Trophoblast cell (in vitro differentiated cells and primary cell): ENCODE results near the gene MTMR2.
"Not testable (repeated sequence)": the region's sequence is repeated elsewhere in the genome, so short reads cannot be mapped to it uniquely, and the experiment has no call there.

Experiments used
- DNase-seq, 2 donors: peaks; one replicate each; pipeline ENCODE4 v3.0.0-alpha.2; 2016
- H2AFZ ChIP-seq: 2 replicates; pipeline ENCODE4 v1.6.1; 2013; ENCODE audit warnings: low read length, moderate library complexity, mild to moderate bottlenecking; ENCODE audit not compliant: insufficient read depth, poor library complexity
- H2AK5ac ChIP-seq: 2 replicates; pipeline ENCODE4 v1.6.1; 2013; ENCODE audit warnings: mild to moderate bottlenecking, low read length
- H2BK120ac ChIP-seq: 2 replicates; pipeline ENCODE4 v1.6.1; 2013; ENCODE audit warnings: low read length, mild to moderate bottlenecking, moderate library complexity; ENCODE audit not compliant: insufficient read depth, poor library complexity
- H2BK12ac ChIP-seq: 2 replicates; pipeline ENCODE4 v1.6.1; 2013; ENCODE audit warnings: mild to moderate bottlenecking, low read length, moderate library complexity
- H2BK5ac ChIP-seq: 2 replicates; pipeline ENCODE4 v1.6.1; 2013; ENCODE audit warnings: low read length, low read depth, moderate library complexity, mild to moderate bottlenecking; ENCODE audit not compliant: poor library complexity
- H3K14ac ChIP-seq: 2 replicates; pipeline ENCODE4 v1.6.1; 2013; ENCODE audit warnings: mild to moderate bottlenecking, low read length
- H3K18ac ChIP-seq: 2 replicates; pipeline ENCODE4 v1.6.1; 2013; ENCODE audit warnings: mild to moderate bottlenecking, low read length
- H3K23ac ChIP-seq: 2 replicates; pipeline ENCODE4 v1.6.1; 2013; ENCODE audit warnings: low read length
- H3K27ac ChIP-seq: 2 replicates; pipeline ENCODE4 v1.5.1; 2013; ENCODE audit warnings: low read depth, mild to moderate bottlenecking, inconsistent platforms, low read length, moderate library complexity
- H3K27me3 ChIP-seq: 2 replicates; pipeline ENCODE4 v1.6.1; 2013; ENCODE audit warnings: inconsistent platforms, mild to moderate bottlenecking, low read length, moderate library complexity; ENCODE audit not compliant: insufficient read depth
- H3K36me3 ChIP-seq, 2 experiments: 1 replicate in 1 of 2; 2 replicates in 1 of 2; pipeline ENCODE4 v1.6.1; 2013; ENCODE audit warnings: low read length in 2 of 2, mild to moderate bottlenecking in 2 of 2, moderate library complexity in 1 of 2; ENCODE audit not compliant: insufficient read depth in 2 of 2, control insufficient read depth in 1 of 2
- H3K4ac ChIP-seq: 2 replicates; pipeline ENCODE4 v1.6.1; 2013; ENCODE audit warnings: low read depth, mild to moderate bottlenecking, low read length, moderate library complexity
- H3K4me1 ChIP-seq, 2 experiments: 1 replicate in 1 of 2; 2 replicates in 1 of 2; pipeline ENCODE4 v1.6.1; 2013; ENCODE audit warnings: low read length in 2 of 2, mild to moderate bottlenecking in 2 of 2, moderate library complexity in 1 of 2; ENCODE audit not compliant: insufficient read depth in 2 of 2, control insufficient read depth in 1 of 2
- H3K4me2 ChIP-seq: 2 replicates; pipeline ENCODE4 v1.6.1; 2013; ENCODE audit warnings: inconsistent platforms, mild to moderate bottlenecking, low read length, moderate library complexity
- H3K4me3 ChIP-seq: 2 replicates; pipeline ENCODE4 v1.5.1; 2013; ENCODE audit warnings: mild to moderate bottlenecking, low read depth, low read length, inconsistent platforms
- H3K79me1 ChIP-seq: one replicate; pipeline ENCODE4 v1.6.1; 2013; ENCODE audit warnings: low read length
- H3K79me2 ChIP-seq: 2 replicates; pipeline ENCODE4 v1.6.1; 2013; ENCODE audit warnings: low read length, mild to moderate bottlenecking; ENCODE audit not compliant: control insufficient read depth, insufficient read depth, poor library complexity
- H3K9ac ChIP-seq: 2 replicates; pipeline ENCODE4 v1.6.1; 2013; ENCODE audit warnings: mild to moderate bottlenecking, low read length
- H3K9me3 ChIP-seq: 2 replicates; pipeline ENCODE4 v1.6.1; 2013; ENCODE audit warnings: low read depth, mild to moderate bottlenecking, control low read depth, inconsistent platforms, low read length; ENCODE audit not compliant: insufficient read depth
- H4K12ac ChIP-seq: 2 replicates; pipeline ENCODE4 v1.6.1; 2013; ENCODE audit warnings: low read depth, mild to moderate bottlenecking, low read length, moderate library complexity
- H4K8ac ChIP-seq: 2 replicates; pipeline ENCODE4 v1.6.1; 2013; ENCODE audit warnings: low read depth, mild to moderate bottlenecking, low read length, moderate library complexity
- H4K91ac ChIP-seq: one replicate; pipeline ENCODE4 v1.6.1; 2013; ENCODE audit warnings: low read depth, mild to moderate bottlenecking, low read length, moderate library complexity
- WGBS: extraction: QIAGEN DNeasy Blood & Tissue Kit; methylation state at CpG from one replicate; pipeline ENCODE4 v1.1.7; 2013; ENCODE audit warnings: missing lambda C conversion rate; ENCODE audit not compliant: insufficient read length, insufficient coverage; ENCODE audit errors: extremely low coverage; 5-methylcytosine and 5-hydroxymethylcytosine counted together

The MTMR2 gene

DNA sequence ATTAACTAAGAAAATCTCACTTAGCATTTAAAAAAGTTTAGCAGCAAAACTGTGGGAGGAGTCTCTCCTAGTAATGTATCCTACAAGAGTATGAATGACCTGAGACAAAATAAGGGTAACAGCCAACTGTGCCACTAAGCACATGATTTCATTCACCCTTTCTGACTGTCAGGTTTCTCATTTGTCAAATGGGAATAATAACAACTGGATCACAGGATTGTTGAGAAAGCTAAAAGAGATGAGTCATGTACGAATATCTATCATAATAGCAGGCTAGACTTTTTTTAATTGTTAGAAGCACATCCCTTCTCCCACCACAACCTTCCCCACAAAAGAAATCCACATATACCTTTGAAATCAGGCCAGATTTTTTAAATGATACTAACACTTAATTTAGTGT is 39.5 kb downstream of the MTMR2 start:
- H3K4me1 ChIP-seq = no peaks in the 10 kb centered on the region
- no peaks in the 10 kb centered on the region for H3K79me2 ChIP-seq
- H3K36me3 ChIP-seq = peaks cover 0 to 3% of the 10 kb centered on the region in 2 experiments
- H3K4me3 ChIP-seq = no peak overlapping the region
- no peak overlapping the region for H2BK12ac ChIP-seq
- H2AK5ac ChIP-seq = no peak overlapping the region
- no CpG with 5 or more reads among the region's 1 CpG for WGBS
- no peak overlapping the region for H2BK120ac ChIP-seq
- no peak overlapping the region for H2AFZ ChIP-seq
- no peak overlapping the region for H3K9ac ChIP-seq
- no peak overlapping the region for H3K4me2 ChIP-seq
- no peak for DNase-seq
- no peak overlapping the region for H4K91ac ChIP-seq
- H3K27ac ChIP-seq = no peak overlapping the region
- no peaks in the 10 kb centered on the region for H3K79me1 ChIP-seq
- H3K9me3 ChIP-seq = no peaks in the 10 kb centered on the region
- H4K12ac ChIP-seq = no peak overlapping the region
- no peak overlapping the region for H3K4ac ChIP-seq
- no peak overlapping the region for H4K8ac ChIP-seq
- no peaks in the 10 kb centered on the region for H3K27me3 ChIP-seq
- H2BK5ac ChIP-seq = no peak overlapping the region
- no peak overlapping the region for H3K14ac ChIP-seq
- H3K18ac ChIP-seq = no peak overlapping the region
- no peak overlapping the region for H3K23ac ChIP-seq

DNA sequence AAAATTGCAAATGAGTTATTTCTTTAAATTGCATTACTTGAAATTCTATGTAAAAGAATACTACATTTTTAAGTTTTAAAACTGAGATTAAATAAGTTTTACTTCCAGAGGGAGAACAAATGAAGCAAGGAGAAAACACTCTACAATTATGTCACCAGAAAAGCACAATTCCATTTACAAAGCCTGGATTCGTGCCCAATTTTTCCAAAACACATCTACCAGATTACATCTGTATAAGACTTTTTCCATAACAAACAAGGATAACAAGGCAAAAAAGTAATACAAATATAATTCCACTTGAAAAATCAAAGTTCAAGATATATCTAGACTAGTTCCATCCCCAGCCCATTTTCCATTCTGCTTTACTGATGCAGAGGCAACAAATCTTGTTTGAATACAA is 40.5 kb downstream of the MTMR2 start:
- Histone ChIP-seq H2AK5ac (no peak overlapping the region), H2AFZ (no peak overlapping the region), H2BK5ac (no peak overlapping the region), H4K8ac (no peak overlapping the region), H3K27me3 (no peaks in the 10 kb centered on the region), H3K18ac (no peak overlapping the region), H4K91ac (no peak overlapping the region), H3K4me2 (no peak overlapping the region), H3K27ac (no peak overlapping the region), H3K79me2 (no peaks in the 10 kb centered on the region), H3K9me3 (no peaks in the 10 kb centered on the region), H3K14ac (no peak overlapping the region), H3K4me3 (no peak overlapping the region), H3K36me3 (peaks cover 0 to 3% of the 10 kb centered on the region in 2 experiments), H2BK12ac (no peak overlapping the region), H3K79me1 (no peaks in the 10 kb centered on the region), H3K9ac (no peak overlapping the region), H3K23ac (no peak overlapping the region), H3K4ac (no peak overlapping the region), H4K12ac (no peak overlapping the region), H3K4me1 (no peaks in the 10 kb centered on the region), H2BK120ac (no peak overlapping the region)
- DNase-seq = no peak
- no CpG with 5 or more reads among the region's 1 CpG for WGBS

DNA sequence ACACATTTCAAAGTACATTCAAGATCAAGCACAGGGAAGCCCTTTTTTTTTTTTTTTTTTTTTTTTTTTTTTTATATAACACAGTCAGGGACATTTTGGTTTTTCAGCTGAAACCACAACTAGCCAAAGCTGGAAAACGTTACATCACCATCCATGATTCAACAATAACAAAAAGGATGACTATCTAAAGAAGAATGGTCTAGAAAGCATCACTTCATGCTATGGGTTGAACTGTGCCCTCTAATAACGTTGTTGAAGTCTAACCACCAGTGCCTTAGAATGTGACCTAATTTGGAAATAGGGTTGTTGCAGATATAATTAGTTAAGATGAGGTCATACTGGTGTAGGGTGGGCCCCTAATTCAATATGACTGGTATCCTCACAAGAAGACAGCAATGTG is 46.6 kb downstream of the MTMR2 start:
- Histone ChIP-seq H3K4ac (no peak overlapping the region), H3K4me1 (no peaks in the 10 kb centered on the region), H3K4me3 (no peak overlapping the region), H2BK12ac (no peak overlapping the region), H4K91ac (no peak overlapping the region), H3K9me3 (no peaks in the 10 kb centered on the region), H2AFZ (no peak overlapping the region), H3K79me2 (no peaks in the 10 kb centered on the region), H2AK5ac (no peak overlapping the region), H3K4me2 (no peak overlapping the region), H4K12ac (no peak overlapping the region), H2BK120ac (no peak overlapping the region), H3K79me1 (no peaks in the 10 kb centered on the region), H3K14ac (no peak overlapping the region), H4K8ac (no peak overlapping the region), H3K36me3 (peaks cover 5 to 6% of the 10 kb centered on the region in 2 experiments), H3K27me3 (no peaks in the 10 kb centered on the region), H3K27ac (no peak overlapping the region), H2BK5ac (no peak overlapping the region), H3K9ac (no peak overlapping the region), H3K23ac (no peak overlapping the region), H3K18ac (no peak overlapping the region)
- no CpG with 5 or more reads among the region's 2 CpGs for WGBS
- DNase-seq = peak in 1 of 2 donors; percentile 9

DNA sequence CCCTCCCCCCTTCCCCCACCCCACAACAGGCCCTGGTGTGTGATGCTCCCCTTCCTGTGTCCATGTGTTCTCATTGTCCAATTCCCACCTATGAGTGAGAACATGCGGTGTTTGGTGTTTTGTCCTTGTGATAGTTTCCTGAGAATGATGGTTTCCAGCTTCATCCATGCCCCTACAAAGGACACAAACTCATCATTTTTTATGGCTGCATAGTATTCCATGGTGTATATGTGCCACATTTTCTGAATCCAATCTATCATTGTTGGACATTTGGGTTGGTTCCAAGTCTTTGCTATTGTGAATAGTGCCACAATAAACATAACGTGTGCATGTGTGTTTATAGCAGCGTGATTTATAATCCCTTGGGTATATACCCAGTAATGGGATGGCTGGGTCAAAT is 53.0 kb downstream of the MTMR2 start:
- not testable (repeated sequence) for H3K79me1 ChIP-seq, H2AFZ ChIP-seq, H3K36me3 ChIP-seq, H3K14ac ChIP-seq, H3K27me3 ChIP-seq, H3K9ac ChIP-seq, H3K23ac ChIP-seq, H2AK5ac ChIP-seq, H3K18ac ChIP-seq, H3K9me3 ChIP-seq, H4K91ac ChIP-seq, H3K4ac ChIP-seq, H4K8ac ChIP-seq, H2BK12ac ChIP-seq, H3K4me2 ChIP-seq, H3K4me3 ChIP-seq, H2BK120ac ChIP-seq, H3K79me2 ChIP-seq, DNase-seq, H3K4me1 ChIP-seq, H2BK5ac ChIP-seq, H4K12ac ChIP-seq, H3K27ac ChIP-seq
- no CpG with 5 or more reads among the region's 3 CpGs for WGBS
